WTC11 (cell line): ENCODE results near the gene LAD1. TPM values are rescaled to one million over a fixed set of nuclear protein-coding genes. Genes with fewer than 3 reads are reported as not detected.

ENCODE experiments used
- ATAC-seq: fragments of 200-7000 bp; cut with Tn5 transposase; 2 replicates; pipeline ENCODE4 v1.10.0; 2021; ENCODE audit warnings: mild to moderate bottlenecking, moderate library complexity
- CTCF ChIA-PET: fragments of 300-600 bp; sonication (Branson Sonifier 250); formaldehyde crosslinking; loops from one replicate; lab custom pipeline; 2021; ENCODE audit warnings: antibody characterized with exemption; lab: Charles Lee
- POLR2A ChIA-PET: fragments of 350-600 bp; sonication (Branson Sonifier 250); formaldehyde crosslinking; loops from one replicate; lab custom pipeline; 2021; ENCODE audit warnings: antibody characterized with exemption; lab: Charles Lee
- DNase-seq: peaks from one replicate; pipeline ENCODE4 v3.0.0; 2021; ENCODE audit warnings: low spot score
- H3K27ac Mint-ChIP-seq: 2 replicates; pipeline ENCODE4 v1.8.0; 2021; ENCODE audit warnings: mixed read lengths
- H3K27me3 Mint-ChIP-seq: 2 replicates; pipeline ENCODE4 v1.8.0; 2021; ENCODE audit warnings: low read depth, mild to moderate bottlenecking, moderate library complexity, mixed read lengths
- H3K36me3 Mint-ChIP-seq: 2 replicates; pipeline ENCODE4 v1.8.0; 2021; ENCODE audit warnings: mixed read lengths
- H3K4me1 Mint-ChIP-seq: 2 replicates; pipeline ENCODE4 v1.8.0; 2022; ENCODE audit warnings: mixed read lengths
- H3K4me3 Mint-ChIP-seq: 2 replicates; pipeline ENCODE4 v1.8.0; 2021; ENCODE audit warnings: mild to moderate bottlenecking, moderate library complexity, mixed read lengths
- H3K9me3 Mint-ChIP-seq: 2 replicates; pipeline ENCODE4 v1.8.0; 2021; ENCODE audit warnings: mixed read lengths
- CREB1 ChIP-seq: sonication (generic); formaldehyde crosslinking; IDR thresholded peaks from 2 replicates; pipeline ENCODE4 v1.8.0; 2023; ENCODE audit warnings: mild to moderate bottlenecking, missing genetic modification reagents
- E2F4 ChIP-seq: sonication (generic); formaldehyde crosslinking; IDR thresholded peaks from 2 replicates; pipeline ENCODE4 v1.8.1; 2022; ENCODE audit warnings: low read depth, mild to moderate bottlenecking, moderate library complexity, missing genetic modification reagents, borderline replicate concordance
- FOXP1 ChIP-seq: sonication (generic); formaldehyde crosslinking; IDR thresholded peaks from 2 replicates; pipeline ENCODE4 v1.8.0; 2022; ENCODE audit warnings: missing genetic modification reagents, mild to moderate bottlenecking, moderate library complexity, borderline replicate concordance
- FOXP4 ChIP-seq: sonication (generic); formaldehyde crosslinking; IDR thresholded peaks from 2 replicates; pipeline ENCODE4 v1.8.0; 2022; ENCODE audit warnings: mild to moderate bottlenecking, missing genetic modification reagents
- GTF2I ChIP-seq: fragments of 250-450 bp; sonication (Bioruptor Pico); conservative IDR thresholded peaks from 2 replicates; pipeline ENCODE4 v1.4.0; 2021; ENCODE audit warnings: mild to moderate bottlenecking
- IRF1 ChIP-seq: sonication (generic); formaldehyde crosslinking; IDR thresholded peaks from 2 replicates; pipeline ENCODE4 v1.8.0; 2023; ENCODE audit warnings: missing genetic modification reagents
- MAX ChIP-seq: sonication (generic); formaldehyde crosslinking; IDR thresholded peaks from 2 replicates; pipeline ENCODE4 v1.8.0; 2022; ENCODE audit warnings: mild to moderate bottlenecking, missing genetic modification reagents
- MXD4 ChIP-seq: fragments of 250-450 bp; sonication (Bioruptor Pico); IDR thresholded peaks from 2 replicates; pipeline ENCODE4 v1.8.0; 2021; ENCODE audit warnings: mild to moderate bottlenecking, moderate library complexity, borderline replicate concordance
- NR1H2 ChIP-seq: sonication (generic); formaldehyde crosslinking; IDR thresholded peaks from 2 replicates; pipeline ENCODE4 v1.9.0; 2021; ENCODE audit warnings: mild to moderate bottlenecking, moderate library complexity, missing genetic modification reagents
- NR3C1 ChIP-seq: sonication (generic); formaldehyde crosslinking; conservative IDR thresholded peaks from 2 replicates; pipeline ENCODE4 v1.8.1; 2023; ENCODE audit warnings: low read depth, mild to moderate bottlenecking, missing genetic modification reagents
- PRDM15 ChIP-seq: sonication (generic); formaldehyde crosslinking; IDR thresholded peaks from 2 replicates; pipeline ENCODE4 v1.8.0; 2022; ENCODE audit warnings: missing genetic modification reagents
- RELA ChIP-seq: sonication (generic); formaldehyde crosslinking; IDR thresholded peaks from 2 replicates; pipeline ENCODE4 v1.8.1; 2022; ENCODE audit warnings: missing genetic modification reagents, mild to moderate bottlenecking, borderline replicate concordance
- SMAD3 ChIP-seq: sonication (generic); formaldehyde crosslinking; IDR thresholded peaks from 2 replicates; pipeline ENCODE4 v1.8.0; 2022; ENCODE audit warnings: missing genetic modification reagents, mild to moderate bottlenecking, borderline replicate concordance
- SP1 ChIP-seq: sonication (generic); formaldehyde crosslinking; conservative IDR thresholded peaks from 2 replicates; pipeline ENCODE4 v1.8.1; 2022; ENCODE audit warnings: missing genetic modification reagents
- ZNF121 ChIP-seq: sonication (generic); formaldehyde crosslinking; IDR thresholded peaks from 2 replicates; pipeline ENCODE4 v1.8.0; 2023; ENCODE audit warnings: missing genetic modification reagents
- ZNF281 ChIP-seq: sonication (generic); formaldehyde crosslinking; IDR thresholded peaks from 2 replicates; pipeline ENCODE4 v1.8.0; 2023; ENCODE audit warnings: mild to moderate bottlenecking, missing genetic modification reagents
- ZNF396 ChIP-seq: fragments of 250-450 bp; sonication (Bioruptor Pico); IDR thresholded peaks from 2 replicates; pipeline ENCODE4 v1.8.0; 2021; ENCODE audit warnings: mild to moderate bottlenecking, moderate library complexity, borderline replicate concordance
- ZNF416 ChIP-seq: fragments of 250-450 bp; sonication (Bioruptor Pico); IDR thresholded peaks from 2 replicates; pipeline ENCODE4 v1.9.0; 2021; ENCODE audit warnings: mild to moderate bottlenecking, inconsistent platforms
- ZNF671 ChIP-seq: fragments of 250-450 bp; sonication (Bioruptor Pico); IDR thresholded peaks from 2 replicates; pipeline ENCODE4 v1.8.0; 2021; ENCODE audit warnings: mild to moderate bottlenecking
- total RNA-seq: library from RNA; stranded (reverse); gene quantifications from 3 replicates; pipeline ENCODE4 v1.2.3, GENCODE V29; 2021
- TF ChIP-seq, protein P1 (sequence below): sonication (generic); formaldehyde crosslinking; IDR thresholded peaks from 2 replicates; pipeline ENCODE4 v1.8.0; 2022; ENCODE audit warnings: mild to moderate bottlenecking, missing genetic modification reagents

Gene LAD1
- total RNA-seq, 1 experiment from 2014 or later, result 14.9 TPM

DNA sequence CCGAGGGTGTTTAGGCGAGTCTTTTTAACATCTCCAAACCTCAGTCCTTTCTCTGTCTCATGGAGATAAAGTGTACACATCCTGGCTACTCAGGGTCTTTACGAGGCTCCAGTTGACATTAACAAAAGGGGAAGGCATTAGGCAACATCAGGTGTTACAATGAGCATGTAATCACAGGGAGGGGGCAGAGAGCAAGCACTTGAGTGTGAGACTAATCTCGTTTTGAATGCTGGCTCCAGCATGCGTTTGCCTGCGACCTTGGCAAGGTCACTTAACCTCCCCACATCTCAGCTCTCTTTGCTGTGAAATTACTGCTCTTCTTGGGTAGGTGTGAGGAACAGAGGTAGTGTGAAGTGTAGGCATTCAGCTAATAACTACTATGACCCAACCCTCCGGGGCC, 24.8 kb downstream of the LAD1 start:
- TF ChIP-seq SMAD3 (CRISPR knock-in tag) (no peak), ZNF396 (CRISPR knock-in tag) (no peak), ZNF416 (CRISPR knock-in tag) (no peak), ZNF121 (CRISPR knock-in tag) (no peak), ZNF281 (no peak), MXD4 (CRISPR knock-in tag) (no peak), NR1H2 (CRISPR knock-in tag) (no peak), E2F4 (CRISPR knock-in tag) (no peak), MAX (CRISPR knock-in tag) (no peak), FOXP1 (CRISPR knock-in tag) (no peak), IRF1 (no peak), GTF2I (CRISPR knock-in tag) (no peak)
- TF ChIP-seq, protein P1, sequence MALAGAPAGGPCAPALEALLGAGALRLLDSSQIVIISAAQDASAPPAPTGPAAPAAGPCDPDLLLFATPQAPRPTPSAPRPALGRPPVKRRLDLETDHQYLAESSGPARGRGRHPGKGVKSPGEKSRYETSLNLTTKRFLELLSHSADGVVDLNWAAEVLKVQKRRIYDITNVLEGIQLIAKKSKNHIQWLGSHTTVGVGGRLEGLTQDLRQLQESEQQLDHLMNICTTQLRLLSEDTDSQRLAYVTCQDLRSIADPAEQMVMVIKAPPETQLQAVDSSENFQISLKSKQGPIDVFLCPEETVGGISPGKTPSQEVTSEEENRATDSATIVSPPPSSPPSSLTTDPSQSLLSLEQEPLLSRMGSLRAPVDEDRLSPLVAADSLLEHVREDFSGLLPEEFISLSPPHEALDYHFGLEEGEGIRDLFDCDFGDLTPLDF (CRISPR knock-in tag), result no peak
- TF ChIP-seq, all 79 proteins: peak for 0
- ChIA-PET POLR2A (no interaction called here), CTCF (interaction anchor here (0.6 to 5.6 kb wide), 10 partner anchors 13 to 255 kb away, joined by 4 to 82 read pairs (median 15); no protein-coding TSS in a partner anchor)
- Mint-ChIP-seq H3K4me1 (peaks cover 58% of the 10 kb centered on the region), H3K36me3 (no peaks in the 10 kb centered on the region), H3K27ac (peak overlapping the region; percentile 78), H3K9me3 (no peaks in the 10 kb centered on the region), H3K27me3 (peaks cover 7% of the 10 kb centered on the region; the same call in 1 of the 2 replicates), H3K4me3 (no peak overlapping the region)
- DNase-seq, result no peak
- ATAC-seq, result no peak

DNA sequence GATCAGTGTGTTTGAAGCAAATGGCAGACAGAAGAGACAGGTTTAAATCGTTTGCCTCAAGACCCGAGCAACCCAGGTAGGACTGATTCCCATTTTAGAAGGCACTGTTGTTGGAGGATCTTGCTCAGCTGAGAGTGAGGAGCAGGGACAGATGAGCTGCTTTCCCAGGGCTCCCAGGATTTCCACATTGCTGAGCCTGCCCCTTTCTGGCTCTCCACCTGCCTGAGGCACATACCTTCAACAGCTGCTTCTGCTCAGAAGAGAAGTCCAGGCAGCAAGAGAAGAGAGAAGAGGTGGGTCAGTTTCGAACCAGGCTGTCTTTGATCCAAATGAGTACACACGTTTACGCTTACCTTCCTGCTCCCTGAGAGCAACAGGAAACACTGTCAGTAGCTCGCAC, 27.3 kb downstream of the LAD1 start:
- Mint-ChIP-seq H3K27me3 (peaks cover 7% of the 10 kb centered on the region; the same call in 1 of the 2 replicates), H3K27ac (no peak overlapping the region), H3K4me3 (no peak overlapping the region), H3K9me3 (no peaks in the 10 kb centered on the region), H3K4me1 (peaks cover 37% of the 10 kb centered on the region), H3K36me3 (no peaks in the 10 kb centered on the region)
- DNase-seq (no peak), ATAC-seq (no peak)
- ChIA-PET POLR2A (no interaction called here), CTCF (interaction anchor here (1.1 to 2.6 kb wide), 6 partner anchors 9 to 112 kb away, joined by 3 to 13 read pairs (median 4); no protein-coding TSS in a partner anchor)
- TF ChIP-seq PRDM15 (CRISPR knock-in tag), result no peak
- TF ChIP-seq FOXP4, result no peak
- TF ChIP-seq NR3C1 (CRISPR knock-in tag), result no peak
- TF ChIP-seq ZNF671 (CRISPR knock-in tag), result no peak
- TF ChIP-seq SP1 (CRISPR knock-in tag), result no peak
- TF ChIP-seq, protein P1 (CRISPR knock-in tag), result no peak
- no peak for TF ChIP-seq CREB1 (CRISPR knock-in tag)
- no peak for TF ChIP-seq MAX (CRISPR knock-in tag)
- no peak for TF ChIP-seq RELA (CRISPR knock-in tag)
